Urinary bladder (tissue), 4 donors: ENCODE results near the gene EBLN2. TPM values are rescaled to one million over a fixed set of nuclear protein-coding genes. Genes with fewer than 3 reads are reported as not detected.
"Not testable (repeated sequence)": the region's sequence is repeated elsewhere in the genome, so short reads cannot be mapped to it uniquely, and the experiment has no call there.

Source experiments
- DNase-seq: peaks from one replicate; pipeline ENCODE4 v3.0.0-alpha.2; 2015; ENCODE audit errors: extremely low spot score
- H3K27ac ChIP-seq: one replicate; pipeline ENCODE4 v1.5.1; 2013; ENCODE audit warnings: low read depth, mild to moderate bottlenecking, moderate library complexity
- H3K36me3 ChIP-seq: one replicate; pipeline ENCODE4 v1.6.1; 2013; ENCODE audit warnings: mild to moderate bottlenecking, moderate library complexity; ENCODE audit not compliant: insufficient read depth
- H3K4me1 ChIP-seq: one replicate; pipeline ENCODE4 v1.6.1; 2013; ENCODE audit warnings: mild to moderate bottlenecking, moderate library complexity; ENCODE audit not compliant: insufficient read depth
- H3K4me3 ChIP-seq: one replicate; pipeline ENCODE4 v1.5.1; 2013; ENCODE audit warnings: low read depth, low read length
- WGBS: extraction: QIAGEN DNeasy Blood & Tissue Kit; methylation state at CpG from one replicate; pipeline ENCODE4 v1.1.7; 2013; 5-methylcytosine and 5-hydroxymethylcytosine counted together
- polyA plus RNA-seq: library from polyadenylated mRNA; stranded (reverse); fragments of 200-250 nt; gene quantifications from one replicate; pipeline ENCODE4 v1.2.3, GENCODE V29; 2013
- total RNA-seq: library from RNA; depleted of rRNA; stranded (reverse); fragments of >200 nt; gene quantifications from one replicate; pipeline ENCODE4 v1.2.3, GENCODE V29; 2014
- donor health status: healthy with polysubstance abuse.
- donor health status: healthy.

The EBLN2 gene
- total and polyA plus RNA-seq, 2 donors, result 0.85 to 25.3 TPM

GRCh38 chr3:73043414-73043813, 18.0 kb upstream of the EBLN2 start:
- H3K27ac ChIP-seq, result no peak overlapping the region
- no peaks in the 10 kb centered on the region for H3K36me3 ChIP-seq
- no peak overlapping the region for H3K4me3 ChIP-seq
- H3K4me1 ChIP-seq, result no peaks in the 10 kb centered on the region
- DNase-seq, result no peak
- 76% methylated on average over 1 of the region's 1 CpG for WGBS

GRCh38 chr3:73045391-73045790, 16.1 kb upstream of the EBLN2 start:
- H3K4me3 ChIP-seq, result no peak overlapping the region
- no peak overlapping the region for H3K27ac ChIP-seq
- no peaks in the 10 kb centered on the region for H3K4me1 ChIP-seq
- DNase-seq, result no peak
- no peaks in the 10 kb centered on the region for H3K36me3 ChIP-seq
- 95% methylated on average over 6 of the region's 6 CpGs for WGBS

- H3K4me1 ChIP-seq, result no peaks in the 10 kb centered on the region
- no peak for DNase-seq
- no peaks in the 10 kb centered on the region for H3K36me3 ChIP-seq
- 59% methylated on average over 2 of the region's 2 CpGs for WGBS
- no peak overlapping the region for H3K4me3 ChIP-seq
- no peak overlapping the region for H3K27ac ChIP-seq
Measured at GRCh38 chr3:73046195-73046594, 15.3 kb upstream of the EBLN2 start.

DNA sequence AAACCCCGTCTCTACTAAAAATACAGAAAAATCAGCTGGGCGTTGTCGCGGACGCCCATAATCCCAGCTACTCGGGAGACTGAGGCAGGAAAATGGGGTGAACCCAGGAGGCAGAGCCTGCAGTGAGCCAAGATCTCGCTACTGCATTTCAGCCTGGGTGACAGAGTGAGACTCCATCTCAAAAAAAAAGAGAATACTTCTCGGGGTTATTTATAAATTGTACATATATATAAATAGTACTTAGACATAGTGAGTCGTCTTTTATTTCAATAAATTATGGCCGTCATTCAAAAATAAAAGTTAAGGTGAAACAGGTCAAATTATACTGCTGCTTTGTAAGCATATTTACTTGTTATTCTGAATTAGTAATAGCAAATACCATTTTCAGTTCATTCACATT, 12.1 kb upstream of the EBLN2 start:
- no peaks in the 10 kb centered on the region for H3K36me3 ChIP-seq
- H3K4me1 ChIP-seq, result no peaks in the 10 kb centered on the region
- WGBS, result 89% methylated on average over 10 of the region's 10 CpGs
- H3K4me3 ChIP-seq, result no peak overlapping the region
- no peak for DNase-seq
- no peak overlapping the region for H3K27ac ChIP-seq

DNA sequence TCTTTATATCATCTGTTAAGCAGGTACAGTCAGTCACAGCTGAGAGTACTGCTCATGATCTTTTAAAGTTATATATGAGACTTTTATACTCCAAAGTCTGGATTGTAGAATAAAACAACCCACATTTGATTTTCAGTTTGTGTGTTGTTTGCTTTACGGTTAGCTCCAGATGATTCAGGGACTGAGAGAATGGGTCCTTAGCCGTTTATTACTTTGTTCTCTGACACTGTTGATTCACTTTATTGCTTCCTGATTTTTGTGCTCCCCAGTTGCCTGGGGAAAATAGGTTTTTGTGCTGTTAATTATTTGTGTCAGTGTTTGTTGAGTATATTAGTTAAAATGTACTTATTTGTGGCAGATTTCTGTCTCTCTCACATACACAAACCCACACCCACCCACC, 8.6 kb upstream of the EBLN2 start:
- Histone ChIP-seq H3K36me3 (no peaks in the 10 kb centered on the region), H3K27ac (no peak overlapping the region), H3K4me3 (no peak overlapping the region), H3K4me1 (no peaks in the 10 kb centered on the region)
- 62% methylated on average over 2 of the region's 2 CpGs for WGBS
- DNase-seq, result no peak

DNA sequence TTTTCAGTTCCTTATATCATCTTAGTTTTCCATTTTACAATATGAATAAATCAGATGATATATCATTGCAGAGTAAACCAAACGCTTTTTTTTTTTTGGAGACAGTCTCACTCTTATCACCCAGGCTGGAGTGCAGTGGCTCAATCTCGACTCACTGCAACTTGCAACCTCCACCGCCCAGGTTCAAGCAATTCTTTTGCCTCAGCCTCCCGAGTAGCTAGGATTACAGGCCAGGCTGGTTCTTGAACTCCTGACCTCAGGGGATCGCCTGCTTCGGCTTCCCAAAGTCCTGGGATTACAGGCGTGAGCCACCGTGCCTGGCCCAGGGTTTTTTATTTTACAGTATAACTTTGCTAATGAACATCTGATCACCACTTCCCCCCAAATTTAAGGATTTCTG, 5.9 kb upstream of the EBLN2 start:
- no peak for DNase-seq
- WGBS, result 48% methylated on average over 8 of the region's 8 CpGs
- H3K4me1 ChIP-seq, result no peaks in the 10 kb centered on the region
- H3K36me3 ChIP-seq, result no peaks in the 10 kb centered on the region
- H3K27ac ChIP-seq, result no peak overlapping the region
- H3K4me3 ChIP-seq, result no peak overlapping the region

- Histone ChIP-seq H3K36me3 (no peaks in the 10 kb centered on the region), H3K4me3 (no peak overlapping the region), H3K27ac (no peak overlapping the region), H3K4me1 (no peaks in the 10 kb centered on the region)
- WGBS, result 23% methylated on average over 5 of the region's 5 CpGs
- DNase-seq, result no peak
Measured at GRCh38 chr3:73056014-73056844, 5.2 kb upstream of the EBLN2 start.

GRCh38 chr3:73056845-73057150, 4.7 kb upstream of the EBLN2 start:
- DNase-seq, result no peak
- Histone ChIP-seq H3K27ac (no peak overlapping the region), H3K4me3 (no peak overlapping the region), H3K36me3 (no peaks in the 10 kb centered on the region), H3K4me1 (no peaks in the 10 kb centered on the region)

GRCh38 chr3:73060302-73060723, 1.1 kb upstream of the EBLN2 start:
- Histone ChIP-seq H3K36me3 (peaks cover 3% of the 10 kb centered on the region), H3K4me1 (no peaks in the 10 kb centered on the region), H3K4me3 (no peak overlapping the region), H3K27ac (no peak overlapping the region)
- DNase-seq, result no peak
- 77% methylated on average over 1 of the region's 1 CpG for WGBS

GRCh38 chr3:73066243-73066642, 4.8 kb downstream of the EBLN2 start:
- H3K4me3 ChIP-seq, H3K4me1 ChIP-seq, DNase-seq, H3K36me3 ChIP-seq, H3K27ac ChIP-seq: not testable (repeated sequence)

- H3K4me3 ChIP-seq, result no peak overlapping the region
- DNase-seq, result no peak
- H3K27ac ChIP-seq, result no peak overlapping the region
- 49% methylated on average over 3 of the region's 3 CpGs for WGBS
- no peaks in the 10 kb centered on the region for H3K4me1 ChIP-seq
- H3K36me3 ChIP-seq, result peaks cover 3% of the 10 kb centered on the region
Measured at GRCh38 chr3:73068419-73068818, 7.0 kb downstream of the EBLN2 start.

GRCh38 chr3:73069187-73069586, 7.7 kb downstream of the EBLN2 start:
- Histone ChIP-seq H3K4me1 (no peaks in the 10 kb centered on the region), H3K27ac (no peak overlapping the region), H3K4me3 (no peak overlapping the region), H3K36me3 (peaks cover 3% of the 10 kb centered on the region)
- 92% methylated on average over 5 of the region's 5 CpGs for WGBS
- no peak for DNase-seq

- Histone ChIP-seq H3K4me3 (no peak overlapping the region), H3K36me3 (peaks cover 2% of the 10 kb centered on the region), H3K4me1 (no peaks in the 10 kb centered on the region), H3K27ac (no peak overlapping the region)
- DNase-seq, result no peak
- 87% methylated on average over 14 of the region's 14 CpGs for WGBS
Measured at GRCh38 chr3:73069775-73070444, 8.5 kb downstream of the EBLN2 start.

- Histone ChIP-seq H3K36me3 (no peaks in the 10 kb centered on the region), H3K4me1 (no peaks in the 10 kb centered on the region), H3K27ac (no peak overlapping the region), H3K4me3 (no peak overlapping the region)
- 48% methylated on average over 6 of the region's 6 CpGs for WGBS
- DNase-seq, result no peak
Measured at GRCh38 chr3:73070675-73071575, 9.5 kb downstream of the EBLN2 start.
